GM19035 (cell line): ENCODE results near the gene GJA9.
"Not testable (repeated sequence)": the region's sequence is repeated elsewhere in the genome, so short reads cannot be mapped to it uniquely, and the experiment has no call there.

Experiments
- ATAC-seq: cut with Tn5 transposase; IDR thresholded peaks from one replicate; pipeline ENCODE4 v1.9.1; 2021; ENCODE audit not compliant: unreplicated experiment

The GJA9 gene

GRCh38 chr1:38875811-38876210, 5.6 kb downstream of the GJA9 start:
- no peak for ATAC-seq

- peak; percentile 97 for ATAC-seq
Measured at GRCh38 chr1:38873027-38873969, 8.1 kb downstream of the GJA9 start, which contains the start of gene MYCBP. MYCBP (minus strand) TSS chr1:38873348; CDS start chr1:38873305, 43 bp downstream.

- ATAC-seq, result peak; percentile 34
Measured at GRCh38 chr1:38872401-38873026, 8.9 kb downstream of the GJA9 start.

- ATAC-seq, result no peak
Measured at GRCh38 chr1:38870996-38871395, 10.4 kb downstream of the GJA9 start.

GRCh38 chr1:38867208-38867607, 14.2 kb downstream of the GJA9 start:
- no peak for ATAC-seq

GRCh38 chr1:38865112-38865715, 16.2 kb downstream of the GJA9 start:
- no peak for ATAC-seq

GRCh38 chr1:38860454-38860795, 21.0 kb downstream of the GJA9 start:
- no peak for ATAC-seq

GRCh38 chr1:38859561-38860453, 21.6 kb downstream of the GJA9 start, which contains the start of gene RRAGC:
RRAGC (minus strand) TSS chr1:38859772; CDS start chr1:38859646, 126 bp downstream.
- peak; percentile 93 for ATAC-seq

GRCh38 chr1:38858833-38859560, 22.4 kb downstream of the GJA9 start:
- peak; percentile 32 for ATAC-seq

GRCh38 chr1:38852780-38853179, 28.6 kb downstream of the GJA9 start:
- no peak for ATAC-seq

GRCh38 chr1:38848071-38848470, 33.3 kb downstream of the GJA9 start:
- no peak for ATAC-seq

- ATAC-seq, result no peak
Measured at GRCh38 chr1:38846210-38846609, 35.2 kb downstream of the GJA9 start.

- not testable (repeated sequence) for ATAC-seq
Measured at GRCh38 chr1:38845088-38845487, 36.3 kb downstream of the GJA9 start.

- no peak for ATAC-seq
Measured at GRCh38 chr1:38840281-38840680, 41.1 kb downstream of the GJA9 start.

GRCh38 chr1:38839363-38839762, 42.0 kb downstream of the GJA9 start:
- ATAC-seq, result no peak

GRCh38 chr1:38836316-38836715, 45.1 kb downstream of the GJA9 start:
- not testable (repeated sequence) for ATAC-seq

- ATAC-seq, result no peak
Measured at GRCh38 chr1:38834937-38835827, 46.2 kb downstream of the GJA9 start.

GRCh38 chr1:38834221-38834782, 47.1 kb downstream of the GJA9 start:
- ATAC-seq, result no peak

- ATAC-seq, result no peak
Measured at GRCh38 chr1:38833146-38833545, 48.2 kb downstream of the GJA9 start.
